NCI-H146 (cell line): ENCODE results near the gene EMX2.
"Not testable (repeated sequence)": the region's sequence is repeated elsewhere in the genome, so short reads cannot be mapped to it uniquely, and the experiment has no call there.

Experiments used
- DNase-seq: peaks from one replicate; lab custom pipeline; 2025; lab: John Stamatoyannopoulos, UW

EMX2 gene

GRCh38 chr10:117560942-117561341, 18.4 kb downstream of the EMX2 start:
- DNase-seq, result no peak

GRCh38 chr10:117562220-117562619, 19.7 kb downstream of the EMX2 start:
- no peak for DNase-seq

- DNase-seq, result no peak
Observed at GRCh38 chr10:117562896-117563737, 20.6 kb downstream of the EMX2 start.

- no peak for DNase-seq
Observed at GRCh38 chr10:117563780-117564179, 21.2 kb downstream of the EMX2 start.

- no peak for DNase-seq
Observed at GRCh38 chr10:117565068-117565467, 22.5 kb downstream of the EMX2 start.

- DNase-seq, result no peak
Observed at GRCh38 chr10:117568334-117568733, 25.8 kb downstream of the EMX2 start.

GRCh38 chr10:117569610-117570390, 27.3 kb downstream of the EMX2 start:
- DNase-seq, result peak; percentile 41

GRCh38 chr10:117570880-117571279, 28.3 kb downstream of the EMX2 start:
- no peak for DNase-seq

- no peak for DNase-seq
Observed at GRCh38 chr10:117574498-117575146, 32.1 kb downstream of the EMX2 start.

- DNase-seq, result no peak
Observed at GRCh38 chr10:117578490-117578889, 35.9 kb downstream of the EMX2 start.

GRCh38 chr10:117578999-117579590, 36.5 kb downstream of the EMX2 start:
- no peak for DNase-seq

GRCh38 chr10:117581961-117582360, 39.4 kb downstream of the EMX2 start:
- DNase-seq, result no peak

- not testable (repeated sequence) for DNase-seq
Observed at GRCh38 chr10:117584831-117585230, 42.3 kb downstream of the EMX2 start.

GRCh38 chr10:117587036-117587435, 44.5 kb downstream of the EMX2 start:
- no peak for DNase-seq

GRCh38 chr10:117590101-117590875, 47.7 kb downstream of the EMX2 start:
- DNase-seq, result no peak

GRCh38 chr10:117591043-117591442, 48.5 kb downstream of the EMX2 start:
- no peak for DNase-seq

- DNase-seq, result no peak
Observed at GRCh38 chr10:117594722-117595121, 52.2 kb downstream of the EMX2 start.

- DNase-seq, result no peak
Observed at GRCh38 chr10:117596706-117597105, 54.2 kb downstream of the EMX2 start.

GRCh38 chr10:117597216-117597615, 54.7 kb downstream of the EMX2 start:
- DNase-seq, result no peak
